MM.1S (cell line): ENCODE measurements around the gene F5.

Experiments
- EZH2phosphoT487 ChIP-seq: fragments of 300-600 bp; sonication (generic); IDR thresholded peaks from 2 replicates; pipeline ENCODE4 v1.6.1; 2018; ENCODE audit warnings: antibody characterized with exemption, low read length
- TF ChIP-seq, protein P1 (sequence below): fragments of 300-600 bp; sonication (generic); IDR thresholded peaks from 2 replicates; pipeline ENCODE4 v1.5.1; 2016; ENCODE audit warnings: antibody characterized with exemption, low read length, mixed read lengths

DNA sequence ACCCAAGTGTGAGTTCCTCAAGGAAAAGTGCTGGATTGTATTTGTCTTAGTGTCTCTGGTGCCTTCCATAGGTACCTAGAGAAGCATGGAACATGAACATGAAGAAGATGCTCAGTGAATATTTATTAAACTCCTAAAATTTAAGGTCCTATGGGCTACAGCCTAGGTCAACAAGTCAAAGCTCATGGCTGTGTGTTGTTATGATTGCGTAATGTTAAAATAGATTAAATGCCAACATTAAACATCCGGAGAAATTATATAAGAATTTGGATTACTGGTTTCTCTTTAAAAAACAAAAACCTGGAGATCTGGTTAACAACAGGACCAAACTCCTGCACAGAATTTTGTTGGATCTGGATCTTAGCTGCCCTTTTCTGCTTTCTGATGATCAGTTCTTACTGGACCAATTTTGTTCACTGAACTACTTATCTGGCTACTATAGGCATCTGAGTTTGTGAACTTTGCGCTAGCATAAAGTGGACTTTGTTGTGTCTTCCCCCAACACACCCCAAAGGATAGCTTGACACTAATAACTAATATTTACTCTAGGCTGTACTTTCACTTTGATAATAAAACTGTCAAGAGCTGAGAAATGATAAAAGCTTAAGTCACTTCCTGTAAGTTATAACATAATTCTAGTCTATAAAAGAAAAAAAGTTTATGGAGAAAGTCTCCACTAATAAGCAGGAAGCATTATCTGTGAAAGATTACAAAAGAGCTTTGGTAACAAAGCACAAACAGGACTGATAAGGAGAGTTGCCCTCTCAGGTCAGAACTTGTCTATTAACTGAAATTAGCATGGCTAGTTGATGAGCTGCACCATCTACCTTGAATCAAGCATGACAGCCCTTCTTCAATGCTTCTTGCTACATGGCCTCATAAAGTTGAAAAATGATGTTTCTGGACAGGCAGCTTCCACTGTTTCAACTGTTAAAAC is 20.7 kb downstream of the F5 start:
- TF ChIP-seq, protein P1, sequence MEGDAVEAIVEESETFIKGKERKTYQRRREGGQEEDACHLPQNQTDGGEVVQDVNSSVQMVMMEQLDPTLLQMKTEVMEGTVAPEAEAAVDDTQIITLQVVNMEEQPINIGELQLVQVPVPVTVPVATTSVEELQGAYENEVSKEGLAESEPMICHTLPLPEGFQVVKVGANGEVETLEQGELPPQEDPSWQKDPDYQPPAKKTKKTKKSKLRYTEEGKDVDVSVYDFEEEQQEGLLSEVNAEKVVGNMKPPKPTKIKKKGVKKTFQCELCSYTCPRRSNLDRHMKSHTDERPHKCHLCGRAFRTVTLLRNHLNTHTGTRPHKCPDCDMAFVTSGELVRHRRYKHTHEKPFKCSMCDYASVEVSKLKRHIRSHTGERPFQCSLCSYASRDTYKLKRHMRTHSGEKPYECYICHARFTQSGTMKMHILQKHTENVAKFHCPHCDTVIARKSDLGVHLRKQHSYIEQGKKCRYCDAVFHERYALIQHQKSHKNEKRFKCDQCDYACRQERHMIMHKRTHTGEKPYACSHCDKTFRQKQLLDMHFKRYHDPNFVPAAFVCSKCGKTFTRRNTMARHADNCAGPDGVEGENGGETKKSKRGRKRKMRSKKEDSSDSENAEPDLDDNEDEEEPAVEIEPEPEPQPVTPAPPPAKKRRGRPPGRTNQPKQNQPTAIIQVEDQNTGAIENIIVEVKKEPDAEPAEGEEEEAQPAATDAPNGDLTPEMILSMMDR = no peak
- no peak for TF ChIP-seq EZH2phosphoT487
